Suprapubic skin (tissue), 3 donors: ENCODE measurements around the gene GIT2.

ENCODE experiments used
- EP300 ChIP-seq: sonication (generic); formaldehyde crosslinking; IDR thresholded peaks from one replicate; pipeline ENCODE4 v1.6.1; 2017; ENCODE audit warnings: antibody characterized with exemption
- POLR2A ChIP-seq, 2 donors: fragments of 450-650 bp; IDR thresholded peaks; one replicate each; pipeline ENCODE4 v1.6.1; 2017; ENCODE audit warnings: antibody characterized with exemption in 2 of 2, mild to moderate bottlenecking in 2 of 2, moderate library complexity in 2 of 2
- TF ChIP-seq, protein P1 (sequence below), 2 donors: fragments of 200-600 bp in 1 of 2; fragments of 450-650 bp in 1 of 2; sonication (generic) in 1 of 2; IDR thresholded peaks; one replicate each; pipeline ENCODE4 v1.5.1; 2016 to 2019; ENCODE audit warnings: antibody characterized with exemption in 2 of 2, mild to moderate bottlenecking in 1 of 2, moderate library complexity in 1 of 2

DNA sequence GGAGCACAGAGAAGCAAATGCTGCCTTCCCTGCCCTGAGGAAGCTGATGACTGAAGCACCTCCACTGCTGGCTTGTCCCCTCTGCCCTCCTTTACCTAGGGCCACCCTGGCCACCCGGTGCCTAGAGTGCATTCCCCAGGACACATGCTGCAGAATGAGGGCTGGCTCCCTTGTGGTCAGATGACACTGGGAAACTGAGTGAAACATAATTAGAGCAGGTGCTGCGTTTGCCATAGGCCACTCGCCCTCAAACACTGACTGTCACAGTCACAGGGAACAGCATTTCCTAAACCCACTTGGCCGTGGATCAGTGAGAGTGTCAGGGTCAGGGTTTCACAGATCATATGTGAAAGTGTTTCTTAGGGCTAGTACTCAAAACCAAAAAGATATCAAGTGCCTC is 80.1 kb downstream of the GIT2 start:
- TF ChIP-seq, protein P1, sequence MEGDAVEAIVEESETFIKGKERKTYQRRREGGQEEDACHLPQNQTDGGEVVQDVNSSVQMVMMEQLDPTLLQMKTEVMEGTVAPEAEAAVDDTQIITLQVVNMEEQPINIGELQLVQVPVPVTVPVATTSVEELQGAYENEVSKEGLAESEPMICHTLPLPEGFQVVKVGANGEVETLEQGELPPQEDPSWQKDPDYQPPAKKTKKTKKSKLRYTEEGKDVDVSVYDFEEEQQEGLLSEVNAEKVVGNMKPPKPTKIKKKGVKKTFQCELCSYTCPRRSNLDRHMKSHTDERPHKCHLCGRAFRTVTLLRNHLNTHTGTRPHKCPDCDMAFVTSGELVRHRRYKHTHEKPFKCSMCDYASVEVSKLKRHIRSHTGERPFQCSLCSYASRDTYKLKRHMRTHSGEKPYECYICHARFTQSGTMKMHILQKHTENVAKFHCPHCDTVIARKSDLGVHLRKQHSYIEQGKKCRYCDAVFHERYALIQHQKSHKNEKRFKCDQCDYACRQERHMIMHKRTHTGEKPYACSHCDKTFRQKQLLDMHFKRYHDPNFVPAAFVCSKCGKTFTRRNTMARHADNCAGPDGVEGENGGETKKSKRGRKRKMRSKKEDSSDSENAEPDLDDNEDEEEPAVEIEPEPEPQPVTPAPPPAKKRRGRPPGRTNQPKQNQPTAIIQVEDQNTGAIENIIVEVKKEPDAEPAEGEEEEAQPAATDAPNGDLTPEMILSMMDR (IDR thresholded peaks at IDR 0.05) = no peak
- TF ChIP-seq POLR2A (IDR thresholded peaks at IDR 0.05) (no peak), EP300 (no peak)
